K562 (cell line): Measurements from ENCODE around the gene MARCHF9. TPM values are rescaled to one million over a fixed set of nuclear protein-coding genes. Genes with fewer than 3 reads are reported as not detected.

ENCODE experiments used
- ATAC-seq: fragments of 200-7000 bp; cut with Tn5 transposase; 3 replicates; pipeline ENCODE4 v1.9.1; 2020; ENCODE audit warnings: moderate library complexity
- BruUV-seq: library from RNA; stranded (reverse); fragments of 400-500 nt; replicated peaks from 2 replicates; lab custom pipeline; 2021; lab: Mats Ljungman, UMichigan
- CTCF ChIA-PET: fragments of 300-600 bp; formaldehyde crosslinking; extraction: SDS; loops from one replicate; lab custom pipeline; 2021; ENCODE audit warnings: low intra/inter-chr PET ratio; lab: Yijun Ruan, JAX
- POLR2A ChIA-PET: fragments of 300-600, 350-650 bp; sonication (Branson Sonifier 250); formaldehyde crosslinking; extraction: SDS; loops from one replicate; lab custom pipeline; 2021; ENCODE audit warnings: antibody characterized with exemption, inconsistent platforms; lab: Yijun Ruan, JAX
- DNase-seq, 4 experiments: peaks; one replicate each; pipeline versions ENCODE4 v3.0.0 to v3.0.0-alpha.2; 2011 to 2018; ENCODE audit warnings: low spot score in 3 of 4, mixed read lengths in 3 of 4; ENCODE audit errors: extremely low read depth in 1 of 4
- FAIRE-seq: peaks from 2 replicates; lab custom pipeline; 2011; peaks lifted over from hg19 to GRCh38; lab: Jason Lieb, UNC
- H2AFZ ChIP-seq: 2 replicates; pipeline ENCODE4 v1.6.0; 2011; ENCODE audit warnings: low read depth, low read length, control low read depth, inconsistent platforms
- H3K27ac ChIP-seq: fragments of 200-600 bp; 3 replicates; pipeline ENCODE4 v1.8.0; 2011; ENCODE audit warnings: low read depth, mild to moderate bottlenecking, control low read depth, inconsistent platforms, low read length, moderate library complexity, mixed read lengths; ENCODE audit errors: extremely low read depth
- H3K27me3 ChIP-seq, 2 experiments: fragments of 300-600 bp in 1 of 2; 2 replicates in 1 of 2; 3 replicates in 1 of 2; pipeline versions ENCODE4 v1.6.0 to v1.8.0; 2011; ENCODE audit warnings: inconsistent platforms in 2 of 2, low read length in 2 of 2, mild to moderate bottlenecking in 1 of 2, mixed read lengths in 1 of 2, moderate library complexity in 1 of 2; ENCODE audit not compliant: control insufficient read depth in 2 of 2, insufficient read depth in 2 of 2
- H3K36me3 ChIP-seq: fragments of 300-600 bp; 3 replicates; pipeline ENCODE4 v1.8.0; 2011; ENCODE audit warnings: mild to moderate bottlenecking, low read length, inconsistent platforms; ENCODE audit not compliant: control insufficient read depth, insufficient read depth
- H3K4me1 ChIP-seq, 2 experiments: fragments of 200-600 bp in 1 of 2; replicated peaks in 1 of 2; 2 replicates in 1 of 2; 3 replicates in 1 of 2; pipeline versions ENCODE4 v1.5.1 to v1.8.0; 2011; ENCODE audit warnings: inconsistent platforms in 2 of 2, low read length in 2 of 2, mild to moderate bottlenecking in 1 of 2, mixed read lengths in 1 of 2, moderate library complexity in 1 of 2; ENCODE audit not compliant: control insufficient read depth in 2 of 2, insufficient read depth in 2 of 2
- H3K4me2 ChIP-seq: 2 replicates; pipeline ENCODE4 v1.6.1; 2011; ENCODE audit warnings: low read length, control low read depth, inconsistent platforms, mixed read lengths; ENCODE audit not compliant: insufficient read depth
- H3K4me3 ChIP-seq: fragments of 200-600 bp; sonication (generic), shearing (Covaris generic); 2 replicates; pipeline ENCODE4 v1.5.1; 2016; ENCODE audit warnings: control low read depth, inconsistent platforms
- H3K79me2 ChIP-seq: fragments of 200-600 bp; 3 replicates; pipeline ENCODE4 v1.8.0; 2011; ENCODE audit warnings: low read length, inconsistent platforms; ENCODE audit not compliant: control insufficient read depth, insufficient read depth
- H3K9ac ChIP-seq, 2 experiments: 2 replicates each; pipeline versions ENCODE4 v1.6.0 to v1.6.1; 2011; ENCODE audit warnings: low read depth in 2 of 2, low read length in 2 of 2, control low read depth in 1 of 2, inconsistent platforms in 1 of 2, mild to moderate bottlenecking in 1 of 2, mixed read lengths in 1 of 2; ENCODE audit not compliant: insufficient read depth in 1 of 2
- H3K9me1 ChIP-seq: one replicate; pipeline ENCODE4 v1.6.0; 2011; ENCODE audit warnings: inconsistent platforms, mild to moderate bottlenecking, low read length, moderate library complexity; ENCODE audit not compliant: control insufficient read depth, insufficient read depth
- H3K9me3 ChIP-seq: replicated peaks from 2 replicates; pipeline ENCODE4 v1.5.1; 2011; ENCODE audit warnings: low read depth, low read length, inconsistent platforms; ENCODE audit not compliant: control insufficient read depth, insufficient read depth
- H4K20me1 ChIP-seq: replicated peaks from 2 replicates; pipeline ENCODE4 v1.6.1; 2011; ENCODE audit warnings: low read length, inconsistent platforms, mixed read lengths; ENCODE audit not compliant: control insufficient read depth, insufficient read depth
- ASH1L ChIP-seq: fragments of 450-650 bp; IDR thresholded peaks from 2 replicates; pipeline ENCODE4 v1.6.1; 2018; ENCODE audit warnings: borderline replicate concordance, mild to moderate bottlenecking, low read depth; ENCODE audit not compliant: partially characterized antibody
- ATF4 ChIP-seq: fragments of 450-650 bp; formaldehyde crosslinking; IDR thresholded peaks from 2 replicates; pipeline ENCODE4 v1.4.0; 2022; ENCODE audit warnings: mild to moderate bottlenecking, moderate library complexity
- FOXK1 ChIP-seq: sonication (generic); formaldehyde crosslinking; IDR thresholded peaks from 2 replicates; pipeline ENCODE4 v1.8.0; 2022; ENCODE audit warnings: missing genetic modification reagents, mild to moderate bottlenecking, borderline replicate concordance
- GTF2E2 ChIP-seq: fragments of 200-800 bp; sonication (Bioruptor generic); IDR thresholded peaks from 2 replicates; pipeline ENCODE4 v1.6.1; 2016; ENCODE audit warnings: missing genetic modification characterization, missing compliant biosample characterization
- ILK ChIP-seq: fragments of 450-650 bp; IDR thresholded peaks from 2 replicates; pipeline ENCODE4 v1.6.1; 2016; ENCODE audit warnings: missing genetic modification characterization, low read depth, mild to moderate bottlenecking, missing compliant biosample characterization, moderate library complexity, borderline replicate concordance
- NFATC3 ChIP-seq: fragments of 450-650 bp; IDR thresholded peaks from 2 replicates; pipeline ENCODE4 v1.6.1; 2017; ENCODE audit warnings: mild to moderate bottlenecking
- ZNF140 ChIP-seq: fragments of 250-450 bp; sonication (Bioruptor Pico); IDR thresholded peaks from 2 replicates; pipeline ENCODE4 v1.8.0; 2021; ENCODE audit warnings: moderate library complexity, mild to moderate bottlenecking, inconsistent platforms
- WGBS: fragments of 100-300 bp; shearing (Covaris generic); methylation state at CpG from one replicate; pipeline ENCODE4 v1.1.6; 2016; ENCODE audit warnings: low coverage, mixed read lengths; ENCODE audit not compliant: insufficient coverage; ENCODE audit errors: missing lambda C conversion rate; 5-methylcytosine and 5-hydroxymethylcytosine counted together
- in situ Hi-C: fragments of 300-500 bp; cut with MboI; formaldehyde crosslinking; loops from 4 replicates; pipeline ENCODE4 v1.15.0; 2018; ENCODE audit warnings: inconsistent platforms, mixed read lengths
- intact Hi-C: fragments of 100-400 bp; cut with micrococcal nuclease; formaldehyde crosslinking; loops from 2 replicates; pipeline ENCODE4 v1.14.2; 2022
- polyA plus RNA-seq, 8 experiments: library from polyadenylated mRNA; depleted of rRNA in 4 of 8; stranded (reverse) in 5 of 8; unstranded in 3 of 8; fragments of >200 nt; fragmentation: Nextera tagmentation in 2 of 8; fragmentation: Illumina TruSeq in 1 of 8; extraction: Ambion mirVana in 2 of 8; extraction: Trizol in 1 of 8; gene quantifications; 2 replicates each; pipeline versions ENCODE4 v1.2.1 to v1.2.3, GENCODE V29; 2011 to 2014; ENCODE audit warnings: inconsistent platforms in 1 of 8, missing spikeins in 1 of 8
- total RNA-seq, 7 experiments: library from RNA; depleted of rRNA in 6 of 7; stranded (reverse); fragments of >200 nt in 6 of 7; fragmentation: Illumina TruSeq in 2 of 7; extraction: Trizol in 2 of 7; gene quantifications; 2 replicates each; pipeline versions ENCODE4 v1.2.1 to v1.2.3, GENCODE V29; 2011 to 2021; ENCODE audit warnings: low replicate concordance in 1 of 7

The MARCHF9 gene
- total and polyA plus RNA-seq, 9 of the 15 experiments (the other 6 are each of a cell fraction or from before 2014, with no cell fraction given) = 0.80 to 12.4 (median 6.2) TPM

DNA sequence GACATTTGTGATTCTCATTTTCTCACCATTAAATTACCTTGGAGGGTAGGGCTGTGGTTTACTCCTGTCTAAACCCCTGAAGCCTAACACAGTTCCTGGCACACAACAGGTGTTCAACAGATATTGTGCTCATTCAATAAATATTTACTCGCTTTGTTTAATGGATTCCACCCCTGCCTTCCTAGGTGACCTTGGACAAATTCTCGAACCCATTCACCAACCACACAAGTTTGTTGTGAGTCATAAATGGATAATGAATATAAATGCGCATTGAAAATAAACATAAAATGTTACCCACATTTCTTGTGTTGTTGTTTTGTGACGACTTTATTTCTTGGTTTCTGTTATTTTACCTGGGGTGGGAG is 27.3 kb downstream of the MARCHF9 start:
- Histone ChIP-seq H3K79me2 (peaks cover 28% of the 10 kb centered on the region), H3K4me3 (peak overlapping the region; percentile 69), H3K4me2 (peak overlapping the region; percentile 96), H3K4me1 (peaks cover 8 to 12% of the 10 kb centered on the region in 2 experiments; a peak in 4 of 5 replicates), H3K27me3 (no peaks in the 10 kb centered on the region), H3K9me1 (no peaks in the 10 kb centered on the region), H2AFZ (peak overlapping the region; percentile 86), H4K20me1 (no peaks in the 10 kb centered on the region), H3K36me3 (peaks cover 41% of the 10 kb centered on the region), H3K9me3 (no peaks in the 10 kb centered on the region), H3K27ac (peak overlapping the region; percentile 55), H3K9ac (peak overlapping the region in 1 of 2 experiments; percentile 89; a peak in 2 of 4 replicates)
- WGBS = 23% methylated on average over 4 of the region's 4 CpGs
- CTCF ChIA-PET = interaction anchor here (0.6 to 1.9 kb wide), 2 partner anchors 25 to 122 kb away, joined by 3 to 14 read pairs; no protein-coding TSS in a partner anchor
- ATAC-seq = no peak
- BruUV-seq = no TSS peak
- in situ Hi-C loops (no loop called here), intact Hi-C loops (no loop called here)
- POLR2A ChIA-PET = interaction anchor here (0.6 to 1.4 kb wide), 4 partner anchors 9 to 14 kb away, joined by 3 to 9 read pairs (median 5); partner anchors contain the start of genes EEF1AKMT3 and METTL1
- TF ChIP-seq ASH1L = peak; percentile 11
- TF ChIP-seq FOXK1 (CRISPR knock-in tag) = no peak
- TF ChIP-seq ILK = no peak
- 0 out of 2 replicates have a peak, but pooled peaks have one; percentile 66 for TF ChIP-seq NFATC3
- no peak for TF ChIP-seq ZNF140 (CRISPR knock-in tag)
- peak; percentile 60; the same call in 1 of the 2 replicates for TF ChIP-seq GTF2E2 (tag)
- no peak for TF ChIP-seq ATF4 (CRISPR knock-in tag)
- no peak for DNase-seq
- FAIRE-seq = no peak
